BJ (cell line): ENCODE results near the gene C1QTNF1. TPM values are rescaled to one million over a fixed set of nuclear protein-coding genes. Genes with fewer than 3 reads are reported as not detected.

ENCODE experiments used
- CTCF ChIA-PET: fragments of 350-600 bp; formaldehyde crosslinking; extraction: SDS; loops from one replicate; lab custom pipeline; 2021; ENCODE audit warnings: antibody characterized with exemption, inconsistent platforms; lab: Yijun Ruan, JAX
- POLR2A ChIA-PET: fragments of 300-600 bp; sonication (Branson Sonifier 250); formaldehyde crosslinking; extraction: SDS; loops from one replicate; lab custom pipeline; 2021; ENCODE audit warnings: antibody characterized with exemption; lab: Charles Lee
- DNase-seq: peaks from one replicate; pipeline ENCODE4 v3.0.0-alpha.2; 2011; ENCODE audit warnings: low read depth
- H3K27me3 ChIP-seq: 2 replicates; pipeline ENCODE4 v1.6.0; 2011; ENCODE audit warnings: low read length; ENCODE audit not compliant: control insufficient read depth, insufficient read depth
- H3K36me3 ChIP-seq: 2 replicates; pipeline ENCODE4 v1.5.1; 2011; ENCODE audit warnings: low read length; ENCODE audit not compliant: control insufficient read depth, insufficient read depth
- H3K4me3 ChIP-seq: 2 replicates; pipeline ENCODE4 v1.5.1; 2011; ENCODE audit warnings: low read depth, mild to moderate bottlenecking, control low read depth, low read length
- CTCF ChIP-seq: IDR thresholded peaks from 2 replicates; pipeline ENCODE4 v1.5.1; 2011; ENCODE audit warnings: low read depth, mild to moderate bottlenecking, control low read depth, inconsistent platforms, low read length, moderate library complexity; ENCODE audit not compliant: insufficient read depth
- polyA plus RNA-seq: library from polyadenylated mRNA; depleted of rRNA; stranded (reverse); fragments of >200 nt; gene quantifications from 2 replicates; pipeline ENCODE4 v1.2.3, GENCODE V29; 2011

The C1QTNF1 gene
- polyA plus RNA-seq, 1 experiment, result 20.7 TPM

- no peak overlapping the region for H3K4me3 ChIP-seq
- CTCF ChIA-PET, result interaction anchor here (1.2 to 4.3 kb wide), 7 partner anchors 8 to 343 kb away, joined by 3 to 23 read pairs (median 4); no protein-coding TSS in a partner anchor
- DNase-seq, result no peak
- peaks cover 2% of the 10 kb centered on the region; the same call in 1 of the 2 replicates for H3K36me3 ChIP-seq
- TF ChIP-seq CTCF, result no peak
- POLR2A ChIA-PET, result interaction anchor here (0.6 kb wide), 1 partner anchor 40 kb away, joined by 4 read pairs; the partner anchor contains the start of gene CANT1
- H3K27me3 ChIP-seq, result no peaks in the 10 kb centered on the region; the same call in 1 of the 2 replicates
Observed at GRCh38 chr17:79048826-79049755, 25.1 kb downstream of the C1QTNF1 start.

GRCh38 chr17:79049821-79050220 lies 25.9 kb downstream of the C1QTNF1 start:
- no peak for DNase-seq
- ChIA-PET POLR2A (interaction anchor here (0.6 kb wide), 1 partner anchor 40 kb away, joined by 4 read pairs; the partner anchor contains the start of gene CANT1), CTCF (interaction anchor here (1.4 to 4.3 kb wide), 4 partner anchors 9 to 343 kb away, joined by 4 to 23 read pairs (median 12); no protein-coding TSS in a partner anchor)
- Histone ChIP-seq H3K4me3 (no peak overlapping the region), H3K36me3 (peaks cover 2% of the 10 kb centered on the region; the same call in 1 of the 2 replicates), H3K27me3 (no peaks in the 10 kb centered on the region; the same call in 1 of the 2 replicates)
- no peak for TF ChIP-seq CTCF

GRCh38 chr17:79050551-79050950 lies 26.6 kb downstream of the C1QTNF1 start:
- no peak for TF ChIP-seq CTCF
- peaks cover 2% of the 10 kb centered on the region; the same call in 1 of the 2 replicates for H3K36me3 ChIP-seq
- DNase-seq, result no peak
- no peaks in the 10 kb centered on the region; the same call in 1 of the 2 replicates for H3K27me3 ChIP-seq
- POLR2A ChIA-PET, result no interaction called here
- no peak overlapping the region for H3K4me3 ChIP-seq
- CTCF ChIA-PET, result interaction anchor here (0.5 to 4.3 kb wide), 6 partner anchors 8 to 342 kb away, joined by 3 to 23 read pairs (median 4); no protein-coding TSS in a partner anchor

- ChIA-PET CTCF (interaction anchor here (0.5 to 4.3 kb wide), 5 partner anchors 9 to 340 kb away, joined by 3 to 20 read pairs (median 4); no protein-coding TSS in a partner anchor), POLR2A (interaction anchor here (0.6 kb wide), 1 partner anchor 8 kb away, joined by 13 read pairs; no protein-coding TSS in a partner anchor)
- TF ChIP-seq CTCF, result no peak
- Histone ChIP-seq H3K27me3 (no peaks in the 10 kb centered on the region; the same call in 1 of the 2 replicates), H3K36me3 (peaks cover 2% of the 10 kb centered on the region; the same call in 1 of the 2 replicates), H3K4me3 (no peak overlapping the region)
- DNase-seq, result no peak
Observed at GRCh38 chr17:79051306-79051705, 27.3 kb downstream of the C1QTNF1 start.
